ENCODE results near the gene USH1C. TPM values are rescaled to one million over a fixed set of nuclear protein-coding genes. Genes with fewer than 3 reads are reported as not detected.

The USH1C gene
- total RNA-seq, 1 experiment from 2014 or later = 1.0 TPM

DNA sequence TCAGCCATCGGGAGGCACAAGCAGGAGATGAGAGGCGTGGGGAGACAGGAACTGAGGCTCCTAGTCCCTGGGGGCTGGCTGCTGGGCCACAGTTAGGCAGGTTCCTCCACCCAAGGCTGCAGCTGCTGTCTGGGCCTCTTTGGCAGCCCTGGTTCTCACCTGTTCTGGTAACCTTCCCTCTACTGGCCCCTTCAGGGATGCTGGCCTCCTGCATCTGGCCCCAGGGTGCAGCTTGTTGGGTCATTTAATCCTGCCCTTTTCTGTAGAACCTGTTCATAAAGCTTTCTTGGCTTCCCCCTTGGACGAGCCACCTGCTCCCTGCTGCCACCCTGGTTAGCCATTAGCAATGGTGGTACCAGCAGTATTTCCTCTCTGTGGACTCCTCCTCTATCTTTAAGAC is 5.5 kb downstream of the USH1C start:
- no peak overlapping the region for H3K9ac ChIP-seq (ENCODE audit: extremely low read depth, insufficient read length, low read length)
- no peak overlapping the region for H3K14ac ChIP-seq (ENCODE audit: insufficient read depth, low read length)
- H3K27ac Mint-ChIP-seq = no peak overlapping the region; a peak in 1 of 7 replicates
- no peak overlapping the region for H3K23ac ChIP-seq (ENCODE audit: insufficient read length, low read depth, low read length)
- peaks cover 28 to 32% of the 10 kb centered on the region in 2 experiments for H3K4me1 Mint-ChIP-seq
- no peak overlapping the region for H3K56ac ChIP-seq (ENCODE audit: insufficient read length, low read depth, low read length)
- no peak overlapping the region for H2BK120ac ChIP-seq (ENCODE audit: low read depth, low read length, poor library complexity, severe bottlenecking)
- no peak overlapping the region for H2BK15ac ChIP-seq (ENCODE audit: low read depth, low read length)
- no peaks in the 10 kb centered on the region for H3K79me2 ChIP-seq (ENCODE audit: insufficient read depth, low read length)
- H3K27me3 Mint-ChIP-seq (ENCODE audit: low read depth) = peaks cover 31% of the 10 kb centered on the region
- H2BK5ac ChIP-seq (ENCODE audit: insufficient read length, low read length) = no peak overlapping the region
- no peak overlapping the region for H3K4me3 Mint-ChIP-seq
- H2BK20ac ChIP-seq (ENCODE audit: low read depth, low read length, poor library complexity, severe bottlenecking) = no peak overlapping the region
- WGBS (ENCODE audit: extremely low coverage, insufficient read length, low lambda C conversion rate) = no CpG with 5 or more reads among the region's 3 CpGs
- no peak overlapping the region for H4K5ac ChIP-seq (ENCODE audit: insufficient read length, low read depth, low read length)
- no peak overlapping the region for H2AFZ ChIP-seq (ENCODE audit: low read length)
- H3K4me1 ChIP-seq (ENCODE audit: insufficient read depth, low read length) = no peaks in the 10 kb centered on the region
- H4K8ac ChIP-seq (replicated peaks; ENCODE audit: insufficient read length, low read depth, low read length) = no peak overlapping the region
- H3K4ac ChIP-seq (ENCODE audit: low read depth, low read length) = no peak overlapping the region
- no peaks in the 10 kb centered on the region for H3K9me3 Mint-ChIP-seq
- no peak for DNase-seq
- H4K91ac ChIP-seq (ENCODE audit: insufficient read length, low read depth, low read length) = no peak overlapping the region
- no peak overlapping the region for H2AK5ac ChIP-seq (ENCODE audit: insufficient read length, low read length)
- no peaks in the 10 kb centered on the region for H3K9me3 ChIP-seq (ENCODE audit: control insufficient read depth, low read depth, low read length)
- no peaks in the 10 kb centered on the region for H3K36me3 Mint-ChIP-seq (ENCODE audit: insufficient read depth in 1 of 3, low read depth in 3 of 3)
- no peak overlapping the region for H2BK12ac ChIP-seq (ENCODE audit: insufficient read length, low read depth, low read length)
- H3K18ac ChIP-seq (ENCODE audit: insufficient read length, low read depth, low read length) = no peak overlapping the region
- H3K27me3 ChIP-seq (ENCODE audit: insufficient read depth, low read length) = no peaks in the 10 kb centered on the region
- H3K27ac ChIP-seq (ENCODE audit: insufficient read length, low read depth, low read length) = no peak overlapping the region
- no peak for TF ChIP-seq CTCF (conservative IDR thresholded peaks at IDR 0.05)
- no peaks in the 10 kb centered on the region for H3K79me1 ChIP-seq (ENCODE audit: insufficient read depth, low read depth, low read length, poor library complexity, severe bottlenecking)
- H3K23me2 ChIP-seq (ENCODE audit: insufficient read length, low read depth, low read length, poor library complexity, severe bottlenecking) = no peaks in the 10 kb centered on the region
- no peak overlapping the region for H3K4me2 ChIP-seq (ENCODE audit: insufficient read depth, insufficient read length, low read length)
- no peaks in the 10 kb centered on the region for H4K20me1 ChIP-seq (ENCODE audit: control insufficient read depth, insufficient read depth, insufficient read length)
- no peak overlapping the region for H3T11ph ChIP-seq (ENCODE audit: low read length)
